Psoas muscle (tissue), 8 donors: ENCODE data around the gene RAP1A. TPM values are rescaled to one million over a fixed set of nuclear protein-coding genes. Genes with fewer than 3 reads are reported as not detected.

Experiments used
- ATAC-seq, 4 donors: fragments of 200-7000 bp; cut with Tn5 transposase; one replicate each; pipeline ENCODE4 v1.9.1; 2020; ENCODE audit warnings: moderate library complexity in 3 of 4, mild to moderate bottlenecking in 2 of 4
- DNase-seq, 2 donors: peaks; one replicate each; pipeline ENCODE4 v3.0.0-alpha.2; 2020
- H3K27ac ChIP-seq: fragments of 200-600 bp; one replicate; pipeline ENCODE4 v1.8.0; 2022
- H3K27me3 ChIP-seq, 3 donors: fragments of 200-600 bp in 1 of 3; one replicate each; pipeline versions ENCODE4 v1.6.1 to v1.8.0; 2013 to 2022; ENCODE audit warnings: low read length in 2 of 3, mild to moderate bottlenecking in 2 of 3, moderate library complexity in 1 of 3; ENCODE audit not compliant: insufficient read depth in 3 of 3
- H3K36me3 ChIP-seq, 2 donors: fragments of 200-600 bp in 1 of 2; one replicate each; pipeline versions ENCODE4 v1.6.1 to v1.8.0; 2013 to 2022; ENCODE audit warnings: low read depth in 1 of 2, mild to moderate bottlenecking in 1 of 2, moderate library complexity in 1 of 2; ENCODE audit not compliant: insufficient read depth in 1 of 2
- H3K4me1 ChIP-seq: fragments of 200-600 bp; one replicate; pipeline ENCODE4 v1.8.0; 2022
- H3K4me3 ChIP-seq: fragments of 200-600 bp; one replicate; pipeline ENCODE4 v1.8.0; 2022; ENCODE audit warnings: mild to moderate bottlenecking
- H3K9me3 ChIP-seq: fragments of 200-600 bp; one replicate; pipeline ENCODE4 v1.8.0; 2022
- CTCF ChIP-seq: fragments of 200-600 bp; IDR thresholded peaks from one replicate; pipeline ENCODE4 v1.8.0; 2022; ENCODE audit warnings: antibody characterized with exemption
- WGBS, 3 donors: extraction: QIAGEN DNeasy Blood & Tissue Kit; methylation state at CpG; one replicate each; pipeline versions ENCODE4 v1.1.6 to v1.1.7; 2013; 5-methylcytosine and 5-hydroxymethylcytosine counted together
- intact Hi-C, 2 donors: fragments of 100-400 bp; cut with DNase I; formaldehyde crosslinking; loops; one replicate each; pipeline versions ENCODE4 v1.11.0 to v1.14.2; 2022
- polyA plus RNA-seq, 3 donors: library from polyadenylated mRNA; stranded (reverse); fragments of 200-250 nt; gene quantifications; one replicate each; pipeline ENCODE4 v1.2.3, GENCODE V29; 2013
- total RNA-seq, 4 donors: library from RNA; stranded (reverse); fragmentation: NEBNext Ultra II Directional in 2 of 4; extraction: Animal tissue kit (Norgen Biotek cat#: 25700) in 2 of 4; gene quantifications; one replicate each; pipeline versions ENCODE4 v1.2.1 to v1.2.4, GENCODE V29; 2021 to 2023
- donor health status: healthy with polysubstance abuse.
- donor health status: DM: no; HTN: no; CAD: no; lungs with moderate emphysema.
- donor health status: Bipolar disorder and iron deficiency.
- donor health status: healthy.
- donor health status: DM: yes; HTN: yes; CAD: no.
- donor health status: DM: no; HTN: no; CAD: no.
- donor health status: DM: no; HTN: no; CAD: no.
- donor health status: DM: yes; HTN: yes; CAD: no.

The RAP1A gene
- total and polyA plus RNA-seq, 7 donors = 63.6 to 235 (median 76.6) TPM

- Histone ChIP-seq H3K4me1 (peaks cover 50% of the 10 kb centered on the region), H3K27ac (peak overlapping the region; percentile 84), H3K36me3 (peaks cover 0 to 3% of the 10 kb centered on the region in 2 donors), H3K27me3 (no peaks in the 10 kb centered on the region), H3K4me3 (no peak overlapping the region), H3K9me3 (no peaks in the 10 kb centered on the region)
- ATAC-seq = peak; percentile 59 to 85 (median 84)
- 10 to 15% (median 12%) methylated on average over 4 of the region's 4 CpGs for WGBS, 3 donors
- intact Hi-C loops = loop anchor here in 1 of 2 donors (1.0 to 2.0 kb wide), 2 partner anchors 21 to 36 kb away; partner anchors contain the start of gene DDX20
- TF ChIP-seq CTCF = no peak
- DNase-seq = peak in 1 of 2 donors; percentile 77
Observed at GRCh38 chr1:111719674-111720132, 100.1 kb downstream of the RAP1A start.

GRCh38 chr1:111720274-111720976 lies 100.8 kb downstream of the RAP1A start:
- WGBS, 3 donors = 12 to 24% (median 19%) methylated on average over 7 of the region's 7 CpGs
- Histone ChIP-seq H3K27me3 (no peaks in the 10 kb centered on the region), H3K27ac (peak overlapping the region; percentile 84), H3K9me3 (no peaks in the 10 kb centered on the region), H3K36me3 (peaks cover 0 to 3% of the 10 kb centered on the region in 2 donors), H3K4me1 (peaks cover 57% of the 10 kb centered on the region), H3K4me3 (no peak overlapping the region)
- DNase-seq (peak in 1 of 2 donors; percentile 70), ATAC-seq (peak; percentile 56 to 82 (median 74))
- TF ChIP-seq CTCF = no peak
- intact Hi-C loops = no loop called here

GRCh38 chr1:111720977-111721786 lies 101.6 kb downstream of the RAP1A start:
- peak in 2 of 4 donors; percentile 18 to 19 for ATAC-seq
- intact Hi-C loops = no loop called here
- peak in 1 of 2 donors; percentile 23 for DNase-seq

More at GRCh38 chr1:111720977-111721786, 101.6 kb downstream of the RAP1A start:
- Histone ChIP-seq H3K27me3 (no peaks in the 10 kb centered on the region), H3K27ac (peak overlapping the region; percentile 84), H3K4me3 (no peak overlapping the region), H3K4me1 (peaks cover 63% of the 10 kb centered on the region), H3K36me3 (peaks cover 0 to 3% of the 10 kb centered on the region in 2 donors), H3K9me3 (no peaks in the 10 kb centered on the region)
- 39 to 64% (median 45%) methylated on average over 10 of the region's 10 CpGs for WGBS, 3 donors
- TF ChIP-seq CTCF = no peak
